NCI-H69 (cell line): ENCODE data around the gene PRLR.

ENCODE experiments used
- DNase-seq: peaks from one replicate; lab custom pipeline; 2025; lab: John Stamatoyannopoulos, UW

PRLR gene

DNA sequence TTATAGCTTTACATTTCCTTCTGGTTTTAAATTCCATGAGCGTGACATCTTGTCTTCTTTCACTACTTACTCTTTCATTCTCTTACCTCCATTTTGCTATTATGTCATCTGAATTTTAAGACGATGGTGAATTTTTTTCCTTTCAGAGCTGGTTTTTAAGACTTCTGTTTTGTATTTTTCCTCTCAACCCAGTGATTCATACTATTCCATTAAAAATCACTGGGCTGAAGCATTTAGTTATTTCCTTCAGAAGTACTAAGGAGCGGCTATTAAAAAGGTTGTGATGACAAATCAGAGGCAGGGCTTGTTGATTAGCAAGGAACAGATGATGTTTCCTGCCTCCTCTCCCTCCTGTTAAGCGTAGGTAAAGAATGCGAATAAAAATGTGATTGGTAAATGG lies 199.0 kb downstream of the PRLR start:
- no peak for DNase-seq

GRCh38 chr5:35030426-35031100 lies 199.7 kb downstream of the PRLR start:
- no peak for DNase-seq

GRCh38 chr5:35029333-35029732 lies 201.0 kb downstream of the PRLR start:
- no peak for DNase-seq

DNA sequence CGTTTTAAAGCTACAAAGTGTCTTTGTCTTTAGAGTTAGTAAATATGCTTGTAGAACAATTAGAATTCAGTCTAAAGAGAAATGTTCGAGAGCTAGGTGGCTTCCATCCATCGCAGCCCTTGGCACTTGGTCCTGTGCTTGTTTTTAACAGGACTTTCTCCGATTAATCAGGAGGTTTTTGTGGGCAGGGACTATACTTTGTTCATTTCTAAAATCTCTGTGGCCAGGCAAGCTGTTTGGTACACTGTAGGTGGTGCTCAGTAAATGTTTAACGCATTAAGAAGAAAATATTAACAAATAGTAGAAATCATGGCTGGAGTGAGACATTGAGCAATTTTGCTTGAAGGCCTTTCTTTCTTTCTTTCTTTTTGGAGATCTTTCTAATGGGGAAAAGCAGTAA lies 203.3 kb downstream of the PRLR start:
- no peak for DNase-seq

DNA sequence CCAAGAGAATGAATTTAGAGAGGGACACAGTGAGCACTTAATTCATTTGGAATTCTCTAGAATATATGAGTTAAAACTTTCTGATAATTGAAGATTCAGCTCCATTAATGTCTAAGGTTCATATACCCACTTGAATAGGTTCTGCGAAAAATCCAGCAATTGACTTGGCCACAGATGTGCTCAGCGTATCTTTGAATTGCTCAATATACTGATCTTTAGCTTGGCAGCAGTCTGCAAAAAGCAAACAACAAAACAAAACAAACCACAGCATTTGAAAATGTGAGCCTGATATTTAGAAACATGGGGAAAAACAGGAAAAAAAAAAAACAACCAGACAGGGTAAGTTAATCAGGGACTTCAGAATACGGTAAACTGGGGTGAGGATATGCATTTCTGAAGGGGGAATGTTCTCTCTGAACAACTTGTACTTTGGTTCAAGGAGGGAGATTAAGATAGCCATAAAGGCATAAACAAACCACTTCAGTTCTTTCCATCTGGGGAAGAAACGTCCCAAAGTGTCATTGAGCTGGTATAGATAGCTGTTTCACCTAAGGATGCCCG lies 203.9 kb downstream of the PRLR start:
- DNase-seq = no peak

GRCh38 chr5:35024911-35025510 lies 205.3 kb downstream of the PRLR start:
- DNase-seq = no peak

DNA sequence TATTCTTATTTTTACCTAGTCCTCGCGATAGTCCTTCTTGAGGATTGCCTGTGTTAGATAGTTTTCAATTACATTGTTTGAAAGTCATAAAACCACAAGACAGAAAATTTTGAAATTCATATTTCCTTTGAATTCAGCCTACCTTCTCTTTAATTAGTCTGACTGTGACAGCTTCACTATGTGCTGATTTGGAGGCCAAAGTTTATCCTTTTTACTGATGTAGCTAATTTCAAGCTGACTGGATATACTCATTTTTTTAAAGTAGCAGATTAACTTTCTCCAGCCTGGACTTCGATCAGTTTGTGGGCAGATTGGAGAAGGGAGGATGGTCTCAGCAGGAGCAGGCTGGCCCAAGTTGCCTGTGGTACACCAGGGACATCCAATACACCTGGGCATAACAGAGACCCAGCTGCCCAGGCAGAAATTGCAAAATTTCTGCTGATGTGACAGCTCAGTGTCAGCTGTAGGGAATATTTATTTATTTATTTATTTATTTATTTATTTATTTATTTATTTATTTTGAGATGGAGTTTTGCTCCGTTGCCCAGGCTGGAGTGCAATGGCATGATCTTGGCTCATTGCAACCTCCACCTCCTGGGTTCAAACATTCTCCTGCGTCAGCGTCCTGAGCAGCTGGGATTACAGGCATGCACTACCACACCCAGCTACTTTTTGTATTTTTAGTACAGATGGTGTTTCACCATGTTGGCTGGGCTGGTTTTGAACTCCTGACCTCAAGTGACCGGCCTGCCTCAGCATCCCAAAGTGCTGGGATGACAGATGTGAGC lies 206.7 kb downstream of the PRLR start:
- DNase-seq = no peak

- no peak for DNase-seq
These were observed 213.9 kb downstream of the PRLR start for GRCh38 chr5:35016174-35017051.

DNA sequence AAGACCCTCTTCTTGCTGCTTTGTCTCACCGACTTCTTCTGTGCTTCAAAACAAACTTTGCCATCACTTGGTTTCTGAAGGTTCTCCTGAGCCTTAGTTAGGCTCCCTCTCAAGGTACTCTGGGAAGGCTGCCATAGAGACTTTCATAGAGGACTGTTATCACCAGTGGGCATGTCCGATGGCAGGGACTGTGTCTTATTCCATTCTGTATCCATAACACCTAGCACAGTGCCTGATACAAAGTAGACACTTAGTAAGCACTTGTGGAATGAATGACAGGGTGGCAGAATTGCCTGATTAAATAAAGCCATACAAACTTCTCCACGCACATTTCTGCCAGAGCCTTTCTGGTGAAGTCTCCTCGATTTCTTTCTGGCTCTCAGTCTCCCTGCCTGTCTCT lies 215.2 kb downstream of the PRLR start:
- DNase-seq = no peak

GRCh38 chr5:35012796-35013195 lies 217.5 kb downstream of the PRLR start:
- DNase-seq = no peak

DNA sequence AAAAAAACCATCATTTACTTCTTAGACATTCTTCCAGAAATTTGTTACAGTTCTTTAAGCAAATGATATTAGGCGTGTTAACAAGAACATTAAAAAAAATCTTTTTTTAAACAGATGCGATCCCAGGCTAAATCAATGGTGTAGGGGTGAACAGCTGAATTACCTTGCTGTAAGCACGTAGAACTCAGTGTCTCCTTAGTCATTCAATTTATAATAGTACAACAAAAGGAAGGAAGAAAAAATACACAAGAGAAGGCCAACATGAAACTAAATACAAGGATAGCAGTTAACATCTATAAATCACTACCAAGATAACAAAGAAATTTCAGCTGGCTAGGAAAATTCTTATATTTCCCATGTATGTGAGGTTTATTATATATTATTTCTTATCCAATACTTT lies 217.9 kb downstream of the PRLR start:
- no peak for DNase-seq

DNA sequence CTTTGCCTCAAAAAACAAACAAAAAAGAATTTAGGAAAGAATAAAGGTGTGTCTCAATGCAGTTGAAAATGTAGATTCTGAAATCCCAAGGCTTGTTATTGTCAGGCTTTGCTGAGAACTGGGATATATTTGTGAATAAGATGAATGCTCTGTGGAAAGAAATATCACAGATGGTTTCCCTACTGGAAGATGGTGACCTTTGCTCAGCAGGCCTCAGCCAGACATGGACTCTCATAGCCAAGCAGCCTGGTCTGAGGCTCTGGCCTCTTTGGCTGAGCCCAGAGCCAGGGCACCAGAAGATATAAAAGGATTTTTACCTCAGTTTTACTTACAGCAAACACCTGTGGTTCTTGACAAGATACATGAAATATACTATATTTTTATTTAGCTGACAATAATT lies 219.6 kb downstream of the PRLR start:
- no peak for DNase-seq

- no peak for DNase-seq
These were observed 220.6 kb downstream of the PRLR start for GRCh38 chr5:35009657-35010056.

DNA sequence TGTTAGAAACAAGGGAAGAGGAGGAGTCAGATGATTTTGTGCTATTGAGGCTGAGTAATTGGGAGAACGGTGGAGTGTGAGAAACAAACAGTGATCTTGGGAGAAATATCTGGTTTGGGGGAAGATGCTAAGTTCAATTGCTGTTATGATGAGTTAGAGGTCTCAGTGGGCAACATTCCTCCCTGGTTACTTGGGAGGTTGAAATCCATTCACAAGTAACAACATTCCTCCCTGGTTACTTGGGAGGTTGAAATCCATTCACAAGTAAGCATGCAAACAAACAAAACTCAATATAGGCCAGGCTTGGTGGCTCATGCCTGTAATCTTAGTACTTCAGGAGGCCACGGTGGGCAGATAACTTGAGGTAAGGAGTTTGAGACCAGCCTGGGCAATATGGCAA lies 221.3 kb downstream of the PRLR start:
- no peak for DNase-seq

- no peak for DNase-seq
These were observed 225.5 kb downstream of the PRLR start for GRCh38 chr5:35004771-35005170.

- DNase-seq = no peak
These were observed 226.1 kb downstream of the PRLR start for GRCh38 chr5:35004200-35004599.

- peak; percentile 74 for DNase-seq
These were observed 227.0 kb downstream of the PRLR start for GRCh38 chr5:35003018-35003957.

GRCh38 chr5:35002459-35002858 lies 227.8 kb downstream of the PRLR start:
- no peak for DNase-seq

GRCh38 chr5:35001842-35002241 lies 228.4 kb downstream of the PRLR start:
- no peak for DNase-seq
